Fibroblast of lung (primary cell): ENCODE results near the gene SLC27A5.

Experiments used
- CTCF ChIP-seq, 2 donors: IDR thresholded peaks in 1 of 2; conservative IDR thresholded peaks in 1 of 2; 1 replicate in 1 of 2; 2 replicates in 1 of 2; pipeline ENCODE4 v1.5.1; 2011 to 2012; ENCODE audit warnings: low read length in 2 of 2, control low read depth in 1 of 2, inconsistent platforms in 1 of 2, low read depth in 1 of 2, mild to moderate bottlenecking in 1 of 2
- EZH2 ChIP-seq: IDR thresholded peaks from 2 replicates; pipeline ENCODE4 v1.5.1; 2012; ENCODE audit warnings: low read length, control low read depth, mild to moderate bottlenecking; ENCODE audit errors: missing control alignments

GRCh38 chr19:58555369-58555885, 43.6 kb upstream of the SLC27A5 start:
- no peak for TF ChIP-seq CTCF (conservative IDR thresholded peaks at IDR 0.05 in 1 of 2, IDR thresholded peaks at IDR 0.05 in 1 of 2; ENCODE audit: low read depth in 1 of 2, low read length in 2 of 2)
- TF ChIP-seq EZH2: no peak
